Choroid plexus epithelial cell (primary cell): ENCODE data around the gene ZBTB7C.

ENCODE experiments used
- DNase-seq: peaks from one replicate; pipeline ENCODE4 v3.0.0-alpha.2; 2010; ENCODE audit warnings: low read depth
- H3K4me3 ChIP-seq: 2 replicates; pipeline ENCODE4 v1.5.1; 2011; ENCODE audit warnings: low read depth, mild to moderate bottlenecking, control low read depth, low read length, moderate library complexity
- TF ChIP-seq, protein P1 (sequence below): conservative IDR thresholded peaks from 2 replicates; pipeline ENCODE4 v1.5.1; 2011; ENCODE audit warnings: low read depth, mild to moderate bottlenecking, control low read depth, inconsistent platforms, low read length, moderate library complexity

Gene ZBTB7C

GRCh38 chr18:48033790-48034650, 375.2 kb downstream of the ZBTB7C start:
- no peak for DNase-seq
- TF ChIP-seq, protein P1, sequence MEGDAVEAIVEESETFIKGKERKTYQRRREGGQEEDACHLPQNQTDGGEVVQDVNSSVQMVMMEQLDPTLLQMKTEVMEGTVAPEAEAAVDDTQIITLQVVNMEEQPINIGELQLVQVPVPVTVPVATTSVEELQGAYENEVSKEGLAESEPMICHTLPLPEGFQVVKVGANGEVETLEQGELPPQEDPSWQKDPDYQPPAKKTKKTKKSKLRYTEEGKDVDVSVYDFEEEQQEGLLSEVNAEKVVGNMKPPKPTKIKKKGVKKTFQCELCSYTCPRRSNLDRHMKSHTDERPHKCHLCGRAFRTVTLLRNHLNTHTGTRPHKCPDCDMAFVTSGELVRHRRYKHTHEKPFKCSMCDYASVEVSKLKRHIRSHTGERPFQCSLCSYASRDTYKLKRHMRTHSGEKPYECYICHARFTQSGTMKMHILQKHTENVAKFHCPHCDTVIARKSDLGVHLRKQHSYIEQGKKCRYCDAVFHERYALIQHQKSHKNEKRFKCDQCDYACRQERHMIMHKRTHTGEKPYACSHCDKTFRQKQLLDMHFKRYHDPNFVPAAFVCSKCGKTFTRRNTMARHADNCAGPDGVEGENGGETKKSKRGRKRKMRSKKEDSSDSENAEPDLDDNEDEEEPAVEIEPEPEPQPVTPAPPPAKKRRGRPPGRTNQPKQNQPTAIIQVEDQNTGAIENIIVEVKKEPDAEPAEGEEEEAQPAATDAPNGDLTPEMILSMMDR, result no peak
- no peak overlapping the region for H3K4me3 ChIP-seq

GRCh38 chr18:48032876-48033789, 376.1 kb downstream of the ZBTB7C start:
- TF ChIP-seq, protein P1, result no peak

GRCh38 chr18:48031641-48032040, 377.5 kb downstream of the ZBTB7C start:
- TF ChIP-seq, protein P1, result no peak
- H3K4me3 ChIP-seq, result no peak overlapping the region
- no peak for DNase-seq

More at GRCh38 chr18:48032876-48033789, 376.1 kb downstream of the ZBTB7C start:
- DNase-seq, result peak; percentile 51
- no peak overlapping the region for H3K4me3 ChIP-seq

- peak; percentile 78 for DNase-seq
- H3K4me3 ChIP-seq, result no peak overlapping the region
- TF ChIP-seq, protein P1, result peak; percentile 90
These were observed 378.3 kb downstream of the ZBTB7C start for GRCh38 chr18:48030616-48031480.

GRCh38 chr18:48029296-48029986, 379.7 kb downstream of the ZBTB7C start:
- no peak for DNase-seq
- TF ChIP-seq, protein P1, result no peak
- H3K4me3 ChIP-seq, result no peak overlapping the region

DNA sequence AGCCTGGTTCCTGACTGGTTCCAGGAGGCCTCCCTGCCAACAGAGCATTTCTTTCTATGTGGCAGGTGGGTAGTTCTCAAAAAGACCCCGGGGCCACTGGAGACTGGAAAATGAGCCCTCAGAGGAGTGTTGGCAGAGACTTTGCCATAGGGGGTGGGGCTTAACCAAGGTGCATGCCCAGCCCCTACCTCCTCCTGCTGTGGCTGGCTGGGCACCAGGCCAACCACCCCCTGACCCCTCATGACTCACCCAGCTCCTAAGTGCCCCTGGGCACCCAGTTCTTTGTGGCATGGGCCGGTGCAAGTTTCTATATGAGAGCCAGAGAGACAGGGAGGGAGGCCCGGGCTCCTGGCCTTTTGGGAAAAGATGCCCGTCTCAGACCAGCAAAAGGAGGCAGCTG, 380.5 kb downstream of the ZBTB7C start:
- TF ChIP-seq, protein P1, result no peak
- no peak for DNase-seq
- no peak overlapping the region for H3K4me3 ChIP-seq
